ENCODE measurements around the gene KIAA0232.

- TF ChIP-seq EZH2 (IDR thresholded peaks at IDR 0.05; ENCODE audit: insufficient read depth, poor library complexity, severe bottlenecking) (no peak), EZH2phosphoT487 (IDR thresholded peaks at IDR 0.05; ENCODE audit: insufficient read depth, low read depth) (no peak)
Observed at GRCh38 chr4:6894528-6895498, 112.3 kb downstream of the KIAA0232 start.

All from GM23248 (cell line).